A549 (cell line): ENCODE data around the gene SYNM. TPM values are rescaled to one million over a fixed set of nuclear protein-coding genes. Genes with fewer than 3 reads are reported as not detected.

ENCODE experiments used
- ATAC-seq, 2 experiments: fragments of 200-7000 bp in 1 of 2; fragments of >200 bp in 1 of 2; cut with Nextera tagmentation in 1 of 2; cut with Tn5 transposase in 1 of 2; 3 replicates each; pipeline versions ENCODE4 v1.8.0 to v1.9.1; 2018 to 2020; ENCODE audit warnings: mild to moderate bottlenecking in 1 of 2, moderate library complexity in 1 of 2
- CTCF ChIA-PET: fragments of 300-600 bp; sonication (Branson Sonifier 250); formaldehyde crosslinking; extraction: SDS; loops from one replicate; lab custom pipeline; 2021; ENCODE audit warnings: antibody characterized with exemption, inconsistent platforms; lab: Yijun Ruan, JAX
- POLR2A ChIA-PET: fragments of 350-600 bp; formaldehyde crosslinking; extraction: SDS; loops from one replicate; lab custom pipeline; 2021; ENCODE audit warnings: antibody characterized with exemption, inconsistent platforms; lab: Yijun Ruan, JAX
- DNase-seq, 2 experiments: peaks; one replicate each; pipeline versions ENCODE4 v3.0.0 to v3.0.0-alpha.2; 2011 to 2016; ENCODE audit warnings: low read depth in 1 of 2, low spot score in 1 of 2
- FAIRE-seq: peaks from 2 replicates; lab custom pipeline; 2011; peaks lifted over from hg19 to GRCh38; lab: Jason Lieb, UNC
- H3K27ac ChIP-seq, 2 experiments: fragments of >200 bp; sonication (Bioruptor Twin); formaldehyde crosslinking; 3 replicates each; pipeline ENCODE4 v1.5.1; 2016 to 2017
- H3K4me1 ChIP-seq: fragments of >200 bp; sonication (Bioruptor Twin); formaldehyde crosslinking; 3 replicates; pipeline ENCODE4 v1.6.1; 2016
- H3K4me2 ChIP-seq: fragments of >200 bp; sonication (Bioruptor Twin); formaldehyde crosslinking; 3 replicates; pipeline ENCODE4 v1.6.1; 2016
- H3K4me3 ChIP-seq: fragments of >200 bp; sonication (Bioruptor Twin); formaldehyde crosslinking; 3 replicates; pipeline ENCODE4 v1.5.1; 2016
- H3K9me3 ChIP-seq: fragments of >200 bp; sonication (Bioruptor Twin); formaldehyde crosslinking; 3 replicates; pipeline ENCODE4 v1.6.1; 2016
- CHD2 ChIP-seq: fragments of 150-350 bp; IDR thresholded peaks from 2 replicates; pipeline ENCODE4 v1.6.1; 2014; ENCODE audit warnings: low read length; ENCODE audit not compliant: partially characterized antibody
- CHD4 ChIP-seq: fragments of 200-600 bp; sonication (generic); IDR thresholded peaks from 2 replicates; pipeline ENCODE4 v1.6.1; 2016; ENCODE audit warnings: antibody characterized with exemption, mild to moderate bottlenecking, borderline replicate concordance
- CTCF ChIP-seq: fragments of >200 bp; sonication (Bioruptor Twin); formaldehyde crosslinking; IDR thresholded peaks from 3 replicates; pipeline ENCODE4 v1.5.1; 2016
- ELK1 ChIP-seq: fragments of 150-350 bp; IDR thresholded peaks from 2 replicates; pipeline ENCODE4 v1.6.1; 2014; ENCODE audit warnings: low read depth, mild to moderate bottlenecking, low read length
- ESRRA ChIP-seq: fragments of 150-350 bp; IDR thresholded peaks from 2 replicates; pipeline ENCODE4 v1.6.1; 2014; ENCODE audit warnings: mild to moderate bottlenecking, low read length, borderline replicate concordance
- FOXS1 ChIP-seq: fragments of 250-450 bp; sonication (Bioruptor Pico); IDR thresholded peaks from 2 replicates; pipeline ENCODE4 v1.5.0; 2020; ENCODE audit warnings: mild to moderate bottlenecking, moderate library complexity
- HMGXB4 ChIP-seq: fragments of 250-450 bp; sonication (Bioruptor Pico); IDR thresholded peaks from 2 replicates; pipeline ENCODE4 v1.5.0; 2021; ENCODE audit warnings: mild to moderate bottlenecking, moderate library complexity, borderline replicate concordance
- HOXA7 ChIP-seq: fragments of 250-450 bp; sonication (Bioruptor Pico); IDR thresholded peaks from 2 replicates; pipeline ENCODE4 v1.5.0; 2020; ENCODE audit warnings: mild to moderate bottlenecking, moderate library complexity
- JUNB ChIP-seq: fragments of >200 bp; sonication (Bioruptor Twin); formaldehyde crosslinking; IDR thresholded peaks from 2 replicates; pipeline ENCODE4 v1.6.1; 2016
- KDM1A ChIP-seq: fragments of 200-600 bp; sonication (generic); IDR thresholded peaks from 2 replicates; pipeline ENCODE4 v1.6.1; 2016; ENCODE audit warnings: low read depth, mild to moderate bottlenecking
- MAFK ChIP-seq: fragments of 450-650 bp; IDR thresholded peaks from 2 replicates; pipeline ENCODE4 v1.6.1; 2014; ENCODE audit not compliant: partially characterized antibody
- MAX ChIP-seq: IDR thresholded peaks from 2 replicates; pipeline ENCODE4 v1.6.1; 2012
- MAZ ChIP-seq: fragments of 150-350 bp; IDR thresholded peaks from 2 replicates; pipeline ENCODE4 v1.6.1; 2014; ENCODE audit warnings: antibody characterized with exemption, low read depth, low read length, borderline replicate concordance
- MYC ChIP-seq: IDR thresholded peaks from 2 replicates; pipeline ENCODE4 v1.6.1; 2012; ENCODE audit warnings: mild to moderate bottlenecking, inconsistent platforms, low read length, improper control_type of control experiment, borderline replicate concordance
- NFE2L2 ChIP-seq: fragments of 150-350 bp; conservative IDR thresholded peaks from 2 replicates; pipeline ENCODE4 v1.6.1; 2014; ENCODE audit warnings: low read length
- NR3C1 ChIP-seq: fragments of >200 bp; sonication (Bioruptor Twin); formaldehyde crosslinking; IDR thresholded peaks from 3 replicates; pipeline ENCODE4 v1.6.1; 2017
- POLR2A ChIP-seq: IDR thresholded peaks from 2 replicates; pipeline ENCODE4 v1.6.1; 2012; ENCODE audit warnings: mild to moderate bottlenecking, low read length
- RAD21 ChIP-seq, 2 experiments: fragments of >200 bp in 1 of 2; sonication (Bioruptor Twin) in 1 of 2; formaldehyde crosslinking in 1 of 2; IDR thresholded peaks in 1 of 2; conservative IDR thresholded peaks in 1 of 2; 2 replicates in 1 of 2; 3 replicates in 1 of 2; pipeline ENCODE4 v1.6.1; 2012 to 2018; ENCODE audit warnings: inconsistent platforms in 1 of 2
- SMC3 ChIP-seq: fragments of >200 bp; sonication (Bioruptor Twin); formaldehyde crosslinking; IDR thresholded peaks from 3 replicates; pipeline ENCODE4 v1.6.1; 2018; ENCODE audit warnings: inconsistent platforms
- SREBF2 ChIP-seq: fragments of 450-650 bp; IDR thresholded peaks from 2 replicates; pipeline ENCODE4 v1.6.1; 2014; ENCODE audit warnings: mild to moderate bottlenecking, moderate library complexity
- TFCP2L1 ChIP-seq: fragments of 250-450 bp; sonication (Bioruptor Pico); IDR thresholded peaks from 2 replicates; pipeline ENCODE4 v1.5.0; 2021; ENCODE audit warnings: mild to moderate bottlenecking
- ZSCAN20 ChIP-seq: fragments of 250-450 bp; sonication (Bioruptor Pico); IDR thresholded peaks from 2 replicates; pipeline ENCODE4 v1.8.0; 2022; ENCODE audit warnings: mild to moderate bottlenecking, moderate library complexity
- WGBS: methylation state at CpG from one replicate; pipeline ENCODE4 v1.1.6; 2017; ENCODE audit errors: missing lambda C conversion rate; 5-methylcytosine and 5-hydroxymethylcytosine counted together
- polyA plus RNA-seq, 4 experiments: library from polyadenylated mRNA; depleted of rRNA in 3 of 4; stranded (reverse); fragments of >200 nt; fragmentation: RNase III in 1 of 4; extraction: RNeasy Plus Mini Kit Qiagen cat#74134 plus additional on column Dnase treatment in 1 of 4; gene quantifications; 2 replicates in 3 of 4; 3 replicates in 1 of 4; pipeline ENCODE4 v1.2.3, GENCODE V29; 2011 to 2017

SYNM gene
- polyA plus RNA-seq, 2 of the 4 experiments (the other 2 are of a cell fraction): 22.6 to 37.7 TPM

GRCh38 chr15:99108993-99109392 lies 4.1 kb downstream of the SYNM start:
- CTCF ChIA-PET: interaction anchor here (0.8 to 17.7 kb wide), 6 partner anchors 9 to 667 kb away, joined by 3 to 372 read pairs (median 32); no protein-coding TSS in a partner anchor
- Histone ChIP-seq H3K27ac (no peak overlapping the region), H3K9me3 (no peaks in the 10 kb centered on the region), H3K4me2 (no peak overlapping the region), H3K4me1 (peaks cover 20% of the 10 kb centered on the region), H3K4me3 (no peak overlapping the region)
- 99% methylated on average over 5 of the region's 5 CpGs for whole genome bisulfite sequencing
- POLR2A ChIA-PET: no interaction called here
- FAIRE-seq (no peak), DNase-seq (no peak), ATAC-seq (no peak)
- no peak for TF ChIP-seq JUNB
- no peak for TF ChIP-seq SMC3
- TF ChIP-seq KDM1A: no peak
- no peak for TF ChIP-seq TFCP2L1 (CRISPR knock-in tag)
- TF ChIP-seq MAZ: no peak
- TF ChIP-seq HOXA7 (CRISPR knock-in tag): no peak
- TF ChIP-seq MAFK: no peak
- no peak for TF ChIP-seq FOXS1 (CRISPR knock-in tag)
- TF ChIP-seq NFE2L2: no peak
- no peak for TF ChIP-seq MAX
- TF ChIP-seq ELK1: no peak
- TF ChIP-seq CHD4: no peak
- TF ChIP-seq SREBF2: no peak
- TF ChIP-seq MYC: no peak
- no peak for TF ChIP-seq POLR2A
- TF ChIP-seq ESRRA: no peak
- no peak for TF ChIP-seq ZSCAN20 (CRISPR knock-in tag)

- WGBS: 93% methylated on average over 10 of the region's 10 CpGs
- no peak for FAIRE-seq
Observed at GRCh38 chr15:99109555-99110021, 4.7 kb downstream of the SYNM start.

GRCh38 chr15:99110093-99110492 lies 5.2 kb downstream of the SYNM start:
- ATAC-seq (no peak), FAIRE-seq (no peak), DNase-seq (no peak)
- Histone ChIP-seq H3K4me2 (no peak overlapping the region), H3K4me1 (peaks cover 20% of the 10 kb centered on the region), H3K4me3 (no peak overlapping the region), H3K9me3 (no peaks in the 10 kb centered on the region), H3K27ac (no peak overlapping the region)
- WGBS: 91% methylated on average over 12 of the region's 12 CpGs
- TF ChIP-seq KDM1A (no peak), NR3C1 (no peak), RAD21 (conservative IDR thresholded peaks at IDR 0.05 in 1 of 2, IDR thresholded peaks at IDR 0.05 in 1 of 2) (no peak), HMGXB4 (CRISPR knock-in tag) (no peak), CTCF (no peak), SREBF2 (no peak)
- ChIA-PET CTCF (interaction anchor here (1.2 to 17.7 kb wide), 6 partner anchors 10 to 646 kb away, joined by 3 to 326 read pairs (median 12); no protein-coding TSS in a partner anchor), POLR2A (interaction anchor here (0.5 kb wide), 1 partner anchor 1483 kb away, joined by 5 read pairs; no protein-coding TSS in a partner anchor)

More at GRCh38 chr15:99109555-99110021, 4.7 kb downstream of the SYNM start:
- CTCF ChIA-PET: interaction anchor here (0.8 to 17.7 kb wide), 7 partner anchors 10 to 668 kb away, joined by 3 to 372 read pairs (median 3); no protein-coding TSS in a partner anchor
- Histone ChIP-seq H3K4me3 (no peak overlapping the region), H3K4me2 (no peak overlapping the region), H3K27ac (no peak overlapping the region), H3K9me3 (no peaks in the 10 kb centered on the region), H3K4me1 (peaks cover 20% of the 10 kb centered on the region)
- TF ChIP-seq CHD2: no peak
- no peak for TF ChIP-seq TFCP2L1 (CRISPR knock-in tag)
- TF ChIP-seq ELK1: no peak
- ATAC-seq (no peak), DNase-seq (no peak)
- POLR2A ChIA-PET: no interaction called here
